GM10266 (cell line): ENCODE measurements around the gene NBPF6.
"Not testable (repeated sequence)": the region's sequence is repeated elsewhere in the genome, so short reads cannot be mapped to it uniquely, and the experiment has no call there.

Experiments used
- DNase-seq: peaks from one replicate; pipeline ENCODE4 v3.0.0; 2012; ENCODE audit errors: extremely low spot score

Gene NBPF6, protein sequence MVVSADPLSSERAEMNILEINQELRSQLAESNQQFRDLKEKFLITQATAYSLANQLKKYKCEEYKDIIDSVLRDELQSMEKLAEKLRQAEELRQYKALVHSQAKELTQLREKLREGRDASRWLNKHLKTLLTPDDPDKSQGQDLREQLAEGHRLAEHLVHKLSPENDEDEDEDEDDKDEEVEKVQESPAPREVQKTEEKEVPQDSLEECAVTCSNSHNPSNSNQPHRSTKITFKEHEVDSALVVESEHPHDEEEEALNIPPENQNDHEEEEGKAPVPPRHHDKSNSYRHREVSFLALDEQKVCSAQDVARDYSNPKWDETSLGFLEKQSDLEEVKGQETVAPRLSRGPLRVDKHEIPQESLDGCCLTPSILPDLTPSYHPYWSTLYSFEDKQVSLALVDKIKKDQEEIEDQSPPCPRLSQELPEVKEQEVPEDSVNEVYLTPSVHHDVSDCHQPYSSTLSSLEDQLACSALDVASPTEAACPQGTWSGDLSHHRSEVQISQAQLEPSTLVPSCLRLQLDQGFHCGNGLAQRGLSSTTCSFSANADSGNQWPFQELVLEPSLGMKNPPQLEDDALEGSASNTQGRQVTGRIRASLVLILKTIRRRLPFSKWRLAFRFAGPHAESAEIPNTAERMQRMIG

GRCh38 chr1:108450043-108450442, at the start of gene NBPF6:
NBPF6 (plus strand) TSS chr1:108450343; CDS start chr1:108450602, 259 bp downstream.
- DNase-seq: not testable (repeated sequence)

DNA sequence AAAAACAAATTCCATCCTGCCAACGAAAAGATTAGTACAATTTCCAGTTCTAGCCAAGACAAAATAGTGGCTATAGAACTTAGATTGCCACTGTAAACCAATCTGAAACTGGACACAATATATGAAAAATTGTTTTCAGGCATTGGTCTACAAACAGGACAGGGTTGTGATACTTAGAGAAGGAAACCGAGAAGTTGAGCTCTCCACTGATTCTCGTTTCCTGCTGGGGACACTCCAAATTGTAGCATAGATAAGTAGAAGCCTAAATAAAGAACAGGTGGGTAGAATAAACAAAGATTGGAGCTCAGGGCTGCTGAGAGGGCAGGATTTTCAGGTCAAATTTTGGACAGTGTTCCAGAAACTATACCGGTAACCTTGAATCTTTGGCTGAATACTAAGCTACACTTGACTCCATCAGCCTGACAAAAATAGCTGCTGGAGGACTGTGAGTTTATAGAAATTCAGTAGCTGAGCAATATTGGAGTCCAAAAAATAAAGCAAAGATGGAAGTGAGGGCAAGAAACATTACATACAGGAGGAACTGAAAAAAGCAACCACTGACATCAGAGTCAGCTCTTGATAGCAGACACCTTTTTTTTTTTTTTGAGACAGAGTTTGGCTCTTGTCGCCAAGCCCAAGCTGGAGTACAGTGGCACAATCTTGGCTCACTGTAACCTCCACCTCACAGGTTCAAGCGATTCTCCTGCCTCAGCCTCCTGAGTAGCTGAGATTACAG, 38.9 kb upstream of the NBPF6 start:
- not testable (repeated sequence) for DNase-seq

GRCh38 chr1:108420129-108420528, 30.0 kb upstream of the NBPF6 start:
- not testable (repeated sequence) for DNase-seq

GRCh38 chr1:108421061-108421916, 28.9 kb upstream of the NBPF6 start:
- DNase-seq: not testable (repeated sequence)

DNA sequence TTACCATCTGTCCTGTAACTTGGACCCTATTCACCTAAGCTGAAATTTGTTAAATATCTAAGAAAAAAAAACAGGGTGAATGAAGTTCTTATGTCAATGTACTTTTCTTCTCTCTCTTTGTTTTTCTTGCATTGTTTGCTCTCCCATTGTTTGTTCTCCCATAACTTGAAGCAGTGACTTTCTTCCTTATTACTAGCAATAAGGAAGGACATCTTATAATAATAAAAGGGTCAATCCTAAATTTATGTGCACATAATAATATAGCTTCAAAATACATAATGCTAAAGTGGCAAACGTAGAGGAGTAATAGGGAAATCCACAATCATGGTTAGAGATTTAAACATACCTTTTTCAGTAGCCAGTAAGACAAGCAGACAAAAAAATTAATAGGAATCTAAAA, 23.3 kb upstream of the NBPF6 start:
- not testable (repeated sequence) for DNase-seq

DNA sequence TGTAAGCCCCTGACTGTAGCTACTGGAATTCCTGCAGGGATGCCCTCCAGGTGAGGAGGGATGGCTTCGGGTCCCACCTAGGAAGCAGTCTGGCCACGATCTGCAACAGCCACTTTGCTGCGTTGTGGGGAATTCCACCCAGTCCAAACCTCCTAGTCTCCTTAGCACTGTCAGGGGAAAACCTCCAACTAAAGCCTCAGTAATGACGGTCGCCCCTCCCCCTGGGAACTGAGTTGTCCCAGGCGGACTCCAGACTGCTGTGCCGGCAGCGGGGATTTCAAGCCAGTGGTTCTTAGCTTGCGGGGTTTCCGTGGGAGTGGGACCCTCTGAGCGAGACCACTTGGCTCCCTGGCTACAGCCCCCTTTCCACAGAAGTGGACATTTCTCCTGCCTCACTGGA, 18.1 kb upstream of the NBPF6 start:
- DNase-seq: not testable (repeated sequence)

DNA sequence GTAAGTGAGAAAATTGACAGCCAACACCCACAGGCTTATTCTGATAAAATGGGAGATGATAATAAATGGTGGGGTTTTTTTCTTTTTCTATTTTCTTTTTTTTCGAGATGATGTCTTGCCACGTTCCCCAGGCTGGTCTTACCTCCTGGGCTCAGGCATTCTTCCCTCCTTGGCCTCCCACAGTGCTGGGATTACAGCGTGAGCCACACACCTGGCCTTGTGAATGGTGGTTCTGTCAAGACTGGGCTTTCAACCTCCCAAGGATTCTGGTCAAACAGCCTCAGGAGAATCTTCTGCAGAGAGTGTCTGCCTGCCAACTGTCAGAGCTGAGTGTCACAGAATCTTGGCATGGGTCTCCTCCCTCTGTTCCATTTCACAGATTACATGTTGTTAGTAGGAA, 16.7 kb upstream of the NBPF6 start:
- DNase-seq: not testable (repeated sequence)

GRCh38 chr1:108438536-108438935, 11.6 kb upstream of the NBPF6 start:
- DNase-seq: not testable (repeated sequence)

DNA sequence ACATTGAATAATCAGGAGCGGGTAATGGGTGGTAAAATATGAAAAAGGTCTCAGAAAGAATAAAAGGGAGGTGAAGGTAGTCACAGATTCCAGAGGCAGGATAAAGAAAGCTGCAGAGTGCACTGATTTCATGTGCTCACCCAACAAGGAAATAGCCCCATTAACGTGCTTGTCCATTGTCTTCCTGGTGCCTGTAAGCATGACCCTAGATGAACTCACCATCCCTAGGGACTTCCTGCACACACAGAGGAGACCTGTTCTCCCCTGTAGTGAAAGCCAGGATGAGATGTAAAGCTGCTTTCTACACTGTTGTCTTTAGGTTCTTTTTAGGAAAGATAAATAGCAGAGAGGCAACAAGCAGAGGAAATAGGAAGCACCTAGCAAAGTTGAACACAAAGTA, 4.4 kb downstream of the NBPF6 start:
- DNase-seq: not testable (repeated sequence)

DNA sequence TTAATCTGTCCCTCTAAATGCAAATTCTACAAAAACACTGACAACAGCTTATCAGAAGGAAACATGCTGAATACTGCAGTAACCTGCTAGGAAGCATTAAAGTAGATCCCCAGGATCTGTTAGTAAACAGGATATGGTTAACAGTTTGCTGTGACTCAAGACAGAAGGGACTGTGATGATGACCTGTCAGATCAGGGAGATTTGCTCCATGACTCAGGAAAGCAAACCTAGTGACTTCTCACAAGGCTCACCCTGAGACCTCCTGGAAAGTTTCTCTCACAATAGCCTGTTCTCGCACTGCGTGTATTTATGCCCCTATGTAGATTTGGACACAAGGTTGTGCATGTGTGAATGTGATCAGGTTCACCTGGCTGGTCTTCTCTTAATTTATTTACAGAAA, 8.5 kb downstream of the NBPF6 start:
- DNase-seq: not testable (repeated sequence)

- not testable (repeated sequence) for DNase-seq
Observed at GRCh38 chr1:108461758-108462157, 11.6 kb downstream of the NBPF6 start.

GRCh38 chr1:108463962-108464361, 13.8 kb downstream of the NBPF6 start:
- not testable (repeated sequence) for DNase-seq

GRCh38 chr1:108466166-108466565, 16.0 kb downstream of the NBPF6 start:
- DNase-seq: not testable (repeated sequence)

DNA sequence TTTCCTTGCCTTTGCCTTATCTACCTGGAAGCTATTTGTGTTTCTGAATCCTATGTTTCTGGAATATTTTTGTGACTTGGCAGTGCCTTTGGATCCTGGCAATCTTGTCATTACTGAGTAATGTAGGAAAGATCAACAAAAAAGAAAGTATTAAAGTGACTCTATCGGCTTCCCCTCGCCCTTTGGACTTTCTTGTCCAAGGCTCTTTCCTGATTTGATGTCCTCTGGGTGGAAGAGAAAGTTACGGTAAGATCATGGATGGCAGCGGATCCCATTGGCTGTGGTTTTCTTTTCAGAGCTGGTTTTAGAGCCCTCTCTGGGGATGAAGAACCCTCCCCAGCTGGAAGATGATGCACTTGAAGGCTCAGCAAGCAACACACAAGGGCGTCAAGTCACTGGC, 17.0 kb downstream of the NBPF6 start:
- DNase-seq: not testable (repeated sequence)

DNA sequence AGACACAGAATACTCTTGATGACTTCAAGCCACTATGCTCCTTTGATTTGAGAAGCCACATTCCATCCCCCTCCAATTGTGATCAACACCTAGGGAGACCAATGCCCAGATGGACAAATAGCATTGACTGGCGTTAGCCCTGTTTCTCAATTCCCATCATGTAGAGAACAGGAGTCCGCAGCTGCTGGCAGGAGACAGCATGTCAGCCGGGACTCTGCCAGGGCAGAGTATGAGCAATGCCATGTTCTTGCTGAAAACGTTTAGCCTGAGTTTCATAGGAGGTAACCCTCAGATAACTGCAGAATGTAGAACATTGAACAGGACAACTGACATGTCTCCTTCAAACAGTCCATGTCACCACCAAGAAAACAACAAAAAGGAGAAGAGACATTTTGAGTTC, 20.6 kb downstream of the NBPF6 start:
- DNase-seq: not testable (repeated sequence)

DNA sequence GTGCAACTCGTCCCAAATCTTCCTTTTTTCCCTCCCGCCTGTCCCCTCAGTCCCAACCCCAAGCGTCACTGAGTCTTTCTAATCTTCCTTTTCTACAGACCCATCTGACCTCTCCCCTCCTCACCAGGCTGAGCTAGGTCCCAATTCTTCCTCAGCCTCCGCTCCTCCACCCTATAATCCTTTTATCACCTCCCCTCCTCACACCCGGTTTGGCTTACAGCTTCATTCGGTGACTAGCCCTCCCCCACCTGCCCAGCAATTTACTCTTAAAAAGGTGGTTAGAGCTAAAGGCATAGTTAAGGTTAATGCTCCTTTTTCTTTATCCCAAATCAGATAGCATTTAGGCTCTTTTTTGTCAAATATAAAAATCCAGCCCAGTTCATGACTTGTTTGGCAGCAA, 24.4 kb downstream of the NBPF6 start:
- not testable (repeated sequence) for DNase-seq
